ENCODE measurements around the gene LUC7L3.
"Not testable (repeated sequence)": the region's sequence is repeated elsewhere in the genome, so short reads cannot be mapped to it uniquely, and the experiment has no call there.

LUC7L3 gene

GRCh38 chr17:50802609-50803571 lies 83.5 kb downstream of the LUC7L3 start:
- H3K27ac ChIP-seq, result no peak overlapping the region
- TF ChIP-seq ZFX (IDR thresholded peaks at IDR 0.05; ENCODE audit: borderline replicate concordance) (no peak), CTCF (IDR thresholded peaks at IDR 0.05) (no peak)

- H3K27ac ChIP-seq, result no peak overlapping the region
- no peak for TF ChIP-seq CTCF (IDR thresholded peaks at IDR 0.05)
- no peak for TF ChIP-seq ZFX (IDR thresholded peaks at IDR 0.05; ENCODE audit: borderline replicate concordance)
Observed at GRCh38 chr17:50803676-50804075, 84.3 kb downstream of the LUC7L3 start.

- H3K27ac ChIP-seq, result not testable (repeated sequence)
Observed at GRCh38 chr17:50804749-50805475, 85.5 kb downstream of the LUC7L3 start.

GRCh38 chr17:50805486-50805885 lies 86.1 kb downstream of the LUC7L3 start:
- H3K27ac ChIP-seq, result no peak overlapping the region
- TF ChIP-seq ZFX (IDR thresholded peaks at IDR 0.05; ENCODE audit: borderline replicate concordance), result no peak
- TF ChIP-seq CTCF (IDR thresholded peaks at IDR 0.05), result no peak
